Transverse colon (tissue), 4 donors: ENCODE data around the gene RPL41.

Experiments
- CTCF ChIP-seq, 5 experiments: fragments of 200-600 bp in 3 of 5; fragments of 450-650 bp in 2 of 5; sonication (generic) in 3 of 5; IDR thresholded peaks; 1 replicate in 2 of 5; 2 replicates in 3 of 5; pipeline ENCODE4 v1.5.1; 2016 to 2017; ENCODE audit warnings: antibody characterized with exemption in 5 of 5, inconsistent platforms in 3 of 5, mild to moderate bottlenecking in 2 of 5, moderate library complexity in 1 of 5
- POLR2AphosphoS5 ChIP-seq, 3 donors: sonication (generic); formaldehyde crosslinking; IDR thresholded peaks; one replicate each; pipeline ENCODE4 v1.6.1; 2016; ENCODE audit warnings: antibody characterized with exemption in 3 of 3

- TF ChIP-seq CTCF (IDR thresholded peaks at IDR 0.05) (no peak), POLR2AphosphoS5 (IDR thresholded peaks at IDR 0.05) (no peak)
Measured at GRCh38 chr12:56128670-56129205, 12.3 kb downstream of the RPL41 start.
